ENCODE measurements around the gene HEY2. TPM values are rescaled to one million over a fixed set of nuclear protein-coding genes. Genes with fewer than 3 reads are reported as not detected.
A peak's percentile ranks its signal among the peaks of the same experiment; 100 is the strongest.

Gene HEY2
- total and polyA plus RNA-seq, 10 donors = 0.59 to 3.7 (median 1.6) TPM

- peak overlapping the region in 1 of 8 donors; percentile 3 for H3K4me3 ChIP-seq
- intact Hi-C loops (cut with DNase I; ENCODE audit: low total_unique reads) = loop anchor here (2.0 kb wide), 1 partner anchor 446 kb away; no protein-coding TSS in a partner anchor
Measured at GRCh38 chr6:125752773-125753172, 3.3 kb downstream of the HEY2 start.

GRCh38 chr6:125753218-125753936 is 3.9 kb downstream of the HEY2 start:
- H3K36me3 ChIP-seq = no peaks in the 10 kb centered on the region
- H3K9me3 ChIP-seq = no peaks in the 10 kb centered on the region
- 53 to 66% (median 60%) methylated on average over 5 of the region's 5 CpGs for WGBS, 5 donors
- TF ChIP-seq CTCF (IDR thresholded peaks at IDR 0.05 in 8 of 11, conservative IDR thresholded peaks at IDR 0.05 in 3 of 11) (peak in 8 of 11 experiments; percentile 30 to 60 (median 47)), POLR2A (IDR thresholded peaks at IDR 0.05) (no peak)
- H3K4me3 ChIP-seq = no peak overlapping the region
- H3K27me3 ChIP-seq (replicated peaks in 1 of 7) = peaks cover 0 to 66% (median 36%) of the 10 kb centered on the region in 7 donors
- no peak overlapping the region for H3K27ac ChIP-seq
- intact Hi-C loops (cut with DNase I; ENCODE audit: low total_unique reads) = loop anchor here (2.0 kb wide), 1 partner anchor 447 kb away; no protein-coding TSS in a partner anchor
- peaks cover 6 to 36% (median 21%) of the 10 kb centered on the region in 6 donors for H3K4me1 ChIP-seq
- DNase-seq = no peak

More at GRCh38 chr6:125752773-125753172, 3.3 kb downstream of the HEY2 start:
- Histone ChIP-seq H3K4me1 (peaks cover 6 to 42% (median 28%) of the 10 kb centered on the region in 6 donors), H3K27ac (no peak overlapping the region), H3K27me3 (replicated peaks in 1 of 7) (peaks cover 0 to 73% (median 42%) of the 10 kb centered on the region in 7 donors), H3K9me3 (no peaks in the 10 kb centered on the region), H3K36me3 (no peaks in the 10 kb centered on the region)
- TF ChIP-seq POLR2A (IDR thresholded peaks at IDR 0.05) = no peak
- TF ChIP-seq CTCF (IDR thresholded peaks at IDR 0.05 in 8 of 11, conservative IDR thresholded peaks at IDR 0.05 in 3 of 11) = no peak
- TF ChIP-seq POLR2AphosphoS5 (IDR thresholded peaks at IDR 0.05) = no peak
- DNase-seq = no peak
- WGBS, 5 donors = 82 to 89% (median 86%) methylated on average over 2 of the region's 2 CpGs

GRCh38 chr6:125753937-125754259 is 4.5 kb downstream of the HEY2 start:
- H3K36me3 ChIP-seq = no peaks in the 10 kb centered on the region
- DNase-seq = no peak
- H3K9me3 ChIP-seq = no peaks in the 10 kb centered on the region
- peaks cover 6 to 30% (median 17%) of the 10 kb centered on the region in 6 donors for H3K4me1 ChIP-seq
- H3K27me3 ChIP-seq (replicated peaks in 1 of 7) = peaks cover 0 to 65% (median 30%) of the 10 kb centered on the region in 7 donors
- TF ChIP-seq CTCF (IDR thresholded peaks at IDR 0.05 in 8 of 11, conservative IDR thresholded peaks at IDR 0.05 in 3 of 11) (peak in 2 of 11 experiments; percentile 8 to 21), POLR2A (IDR thresholded peaks at IDR 0.05) (no peak), POLR2AphosphoS5 (IDR thresholded peaks at IDR 0.05) (no peak)
- no peak overlapping the region for H3K4me3 ChIP-seq
- no peak overlapping the region for H3K27ac ChIP-seq
- intact Hi-C loops (cut with DNase I; ENCODE audit: low total_unique reads) = loop anchor here (2.0 kb wide), 1 partner anchor 447 kb away; no protein-coding TSS in a partner anchor

- Histone ChIP-seq H3K36me3 (no peaks in the 10 kb centered on the region), H3K27me3 (replicated peaks in 1 of 7) (peaks cover 0 to 65% (median 25%) of the 10 kb centered on the region in 7 donors), H3K4me1 (peaks cover 6 to 26% (median 17%) of the 10 kb centered on the region in 6 donors), H3K4me3 (no peak overlapping the region), H3K9me3 (no peaks in the 10 kb centered on the region), H3K27ac (no peak overlapping the region)
- DNase-seq = no peak
- 54 to 67% (median 60%) methylated on average over 2 of the region's 2 CpGs for WGBS, 5 donors
- TF ChIP-seq CTCF (IDR thresholded peaks at IDR 0.05 in 8 of 11, conservative IDR thresholded peaks at IDR 0.05 in 3 of 11) (no peak), POLR2AphosphoS5 (IDR thresholded peaks at IDR 0.05) (no peak), POLR2A (IDR thresholded peaks at IDR 0.05) (no peak)
- intact Hi-C loops (cut with DNase I; ENCODE audit: low total_unique reads) = no loop called here
Measured at GRCh38 chr6:125754566-125754965, 5.1 kb downstream of the HEY2 start.
